A673 (cell line): Measurements from ENCODE around the gene DAB2IP. TPM values are rescaled to one million over a fixed set of nuclear protein-coding genes. Genes with fewer than 3 reads are reported as not detected.

Experiments used
- BruUV-seq: library from RNA; stranded (reverse); fragments of 400-500 nt; replicated peaks from 2 replicates; lab custom pipeline; 2021; lab: Mats Ljungman, UMichigan
- CTCF ChIA-PET: fragments of 300-600 bp; sonication (Branson Sonifier 250); formaldehyde crosslinking; loops from one replicate; lab custom pipeline; 2022; ENCODE audit warnings: antibody characterized with exemption; lab: Charles Lee
- POLR2A ChIA-PET: fragments of 300-600 bp; sonication (Branson Sonifier 250); formaldehyde crosslinking; loops from one replicate; lab custom pipeline; 2022; ENCODE audit warnings: antibody characterized with exemption; ENCODE audit not compliant: low non-redundant PET; lab: Charles Lee
- DNase-seq: peaks from one replicate; pipeline ENCODE4 v3.0.0-alpha.2; 2015; ENCODE audit warnings: low spot score
- H3K27ac ChIP-seq: fragments of 200-600 bp; sonication (generic); 2 replicates; pipeline ENCODE4 v1.5.1; 2016; ENCODE audit warnings: mixed run types, low read depth, mild to moderate bottlenecking, mixed read lengths, antibody characterized with exemption, low read length; ENCODE audit not compliant: poor library complexity, severe bottlenecking
- H3K27me3 ChIP-seq: fragments of 200-600 bp; sonication (generic); replicated peaks from 2 replicates; pipeline ENCODE4 v1.6.1; 2017; ENCODE audit warnings: mixed run types, low read depth, mild to moderate bottlenecking, mixed read lengths, antibody characterized with exemption, low read length; ENCODE audit not compliant: insufficient read depth, poor library complexity
- H3K36me3 ChIP-seq: fragments of 200-600 bp; sonication (generic); 2 replicates; pipeline ENCODE4 v1.6.1; 2016; ENCODE audit warnings: mixed run types, mild to moderate bottlenecking, mixed read lengths, antibody characterized with exemption, low read length; ENCODE audit not compliant: insufficient read depth, poor library complexity, severe bottlenecking
- H3K4me1 ChIP-seq: fragments of 200-600 bp; sonication (generic); 2 replicates; pipeline ENCODE4 v1.6.1; 2017; ENCODE audit warnings: mixed run types, mild to moderate bottlenecking, mixed read lengths, antibody characterized with exemption, low read length; ENCODE audit not compliant: insufficient read depth, poor library complexity, severe bottlenecking
- H3K4me3 ChIP-seq: fragments of 200-600 bp; sonication (generic); 2 replicates; pipeline ENCODE4 v1.5.1; 2016; ENCODE audit warnings: low read depth, mixed run types, mild to moderate bottlenecking, mixed read lengths, low read length; ENCODE audit not compliant: poor library complexity, severe bottlenecking
- H3K9me3 ChIP-seq: fragments of 200-600 bp; sonication (generic); 2 replicates; pipeline ENCODE4 v1.6.1; 2016; ENCODE audit warnings: mixed run types, low read depth, mild to moderate bottlenecking, mixed read lengths, antibody characterized with exemption, low read length; ENCODE audit not compliant: poor library complexity, severe bottlenecking
- EZH2 ChIP-seq: fragments of 200-600 bp; sonication (generic); IDR thresholded peaks from 2 replicates; pipeline ENCODE4 v1.6.1; 2017; ENCODE audit warnings: borderline replicate concordance, low read depth, mild to moderate bottlenecking, mixed read lengths, antibody characterized with exemption, low read length; ENCODE audit not compliant: poor library complexity, severe bottlenecking
- intact Hi-C: fragments of 100-400 bp; cut with micrococcal nuclease; formaldehyde crosslinking; loops from one replicate; pipeline ENCODE4 v1.10.0; 2022; ENCODE audit not compliant: unreplicated experiment
- total RNA-seq: library from RNA; stranded (reverse); gene quantifications from 2 replicates; pipeline ENCODE4 v1.2.3, GENCODE V29; 2021
- TF ChIP-seq, protein P1 (sequence below): fragments of 300-800, 200-600 bp; sonication (generic); conservative IDR thresholded peaks from 2 replicates; pipeline ENCODE4 v1.5.1; 2017; ENCODE audit warnings: low read depth, mild to moderate bottlenecking, antibody characterized with exemption, low read length, moderate library complexity, mixed read lengths

DAB2IP gene
- total RNA-seq, 1 experiment from 2014 or later: 34.5 TPM

DNA sequence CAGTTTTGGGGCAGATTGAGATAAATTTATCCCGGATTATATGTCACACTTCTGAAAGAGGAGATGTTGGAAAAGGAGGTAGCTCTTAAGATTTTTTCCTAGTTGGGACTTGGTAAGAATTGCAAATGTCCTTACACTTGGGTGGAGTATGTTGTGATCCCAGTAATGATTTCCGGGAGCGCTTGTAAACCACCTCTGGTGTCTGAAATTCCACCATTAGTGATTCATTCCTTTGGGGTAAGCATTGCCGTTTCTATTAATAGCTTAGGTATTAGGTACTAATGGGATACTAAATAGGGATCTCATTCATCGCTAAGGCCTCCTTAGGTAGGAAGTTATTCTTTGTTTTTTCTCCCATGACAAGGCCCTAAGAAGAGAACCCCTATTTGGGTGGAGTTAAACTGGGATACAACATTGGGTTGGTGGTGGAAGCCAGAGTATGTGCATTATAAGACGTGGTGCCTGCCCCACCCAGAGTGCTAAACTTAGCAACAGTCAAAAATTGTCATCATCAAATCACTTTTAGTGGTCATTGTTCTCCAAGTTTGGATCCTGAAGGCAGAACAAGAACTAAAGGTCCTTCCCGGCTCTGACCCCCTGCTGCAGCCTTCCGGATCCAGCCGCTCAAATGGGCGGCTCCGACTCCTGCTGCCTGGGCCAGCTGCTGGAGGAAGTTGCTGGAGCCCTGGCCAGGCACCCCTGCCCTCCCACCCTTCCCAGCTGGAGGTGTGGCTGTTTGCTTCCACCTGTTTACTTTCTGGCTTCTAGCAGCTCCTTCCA, 31.7 kb upstream of the DAB2IP start:
- Histone ChIP-seq H3K27me3 (peaks cover 5% of the 10 kb centered on the region), H3K36me3 (no peaks in the 10 kb centered on the region), H3K9me3 (no peaks in the 10 kb centered on the region), H3K4me3 (no peak overlapping the region), H3K27ac (no peak overlapping the region), H3K4me1 (no peaks in the 10 kb centered on the region)
- TF ChIP-seq, protein P1, sequence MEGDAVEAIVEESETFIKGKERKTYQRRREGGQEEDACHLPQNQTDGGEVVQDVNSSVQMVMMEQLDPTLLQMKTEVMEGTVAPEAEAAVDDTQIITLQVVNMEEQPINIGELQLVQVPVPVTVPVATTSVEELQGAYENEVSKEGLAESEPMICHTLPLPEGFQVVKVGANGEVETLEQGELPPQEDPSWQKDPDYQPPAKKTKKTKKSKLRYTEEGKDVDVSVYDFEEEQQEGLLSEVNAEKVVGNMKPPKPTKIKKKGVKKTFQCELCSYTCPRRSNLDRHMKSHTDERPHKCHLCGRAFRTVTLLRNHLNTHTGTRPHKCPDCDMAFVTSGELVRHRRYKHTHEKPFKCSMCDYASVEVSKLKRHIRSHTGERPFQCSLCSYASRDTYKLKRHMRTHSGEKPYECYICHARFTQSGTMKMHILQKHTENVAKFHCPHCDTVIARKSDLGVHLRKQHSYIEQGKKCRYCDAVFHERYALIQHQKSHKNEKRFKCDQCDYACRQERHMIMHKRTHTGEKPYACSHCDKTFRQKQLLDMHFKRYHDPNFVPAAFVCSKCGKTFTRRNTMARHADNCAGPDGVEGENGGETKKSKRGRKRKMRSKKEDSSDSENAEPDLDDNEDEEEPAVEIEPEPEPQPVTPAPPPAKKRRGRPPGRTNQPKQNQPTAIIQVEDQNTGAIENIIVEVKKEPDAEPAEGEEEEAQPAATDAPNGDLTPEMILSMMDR: no peak
- no peak for TF ChIP-seq EZH2
- POLR2A ChIA-PET: no interaction called here
- CTCF ChIA-PET: interaction anchor here (0.8 to 1.3 kb wide), 2 partner anchors 9 to 74 kb away, joined by 3 to 4 read pairs; no protein-coding TSS in a partner anchor
- intact Hi-C loops: loop anchor here (5.0 kb wide), 2 partner anchors 67 to 373 kb away; no protein-coding TSS in a partner anchor
- BruUV-seq: no TSS peak
- DNase-seq: no peak

DNA sequence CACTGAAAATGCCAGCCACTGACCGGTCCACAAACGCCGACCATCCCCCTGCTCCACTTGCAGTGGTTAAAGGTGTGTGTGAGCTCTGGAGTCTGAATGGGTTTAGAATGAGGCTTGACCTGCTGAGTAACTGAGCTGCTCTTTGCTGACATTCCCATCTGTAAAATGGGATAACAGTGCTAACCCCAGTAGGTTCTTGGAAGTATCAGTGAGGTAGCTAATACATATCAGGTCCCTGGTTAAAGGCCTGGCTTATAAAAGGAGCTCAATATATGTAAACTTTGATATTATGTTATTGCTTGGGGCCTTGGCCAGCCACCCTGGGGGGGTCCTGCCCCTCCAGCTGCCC, 31.1 kb upstream of the DAB2IP start:
- intact Hi-C loops: loop anchor here (5.0 kb wide), 1 partner anchor 372 kb away; no protein-coding TSS in a partner anchor
- Histone ChIP-seq H3K27me3 (peaks cover 5% of the 10 kb centered on the region), H3K4me3 (no peak overlapping the region), H3K9me3 (no peaks in the 10 kb centered on the region), H3K4me1 (no peaks in the 10 kb centered on the region), H3K27ac (no peak overlapping the region), H3K36me3 (no peaks in the 10 kb centered on the region)
- POLR2A ChIA-PET: interaction anchor here (0.5 kb wide), 1 partner anchor 347 kb away, joined by 4 read pairs; no protein-coding TSS in a partner anchor
- CTCF ChIA-PET: interaction anchor here (0.8 to 1.3 kb wide), 2 partner anchors 10 to 75 kb away, joined by 3 to 4 read pairs; no protein-coding TSS in a partner anchor
- DNase-seq: no peak
- no TSS peak for BruUV-seq
- TF ChIP-seq EZH2: no peak
- TF ChIP-seq, protein P1: no peak

DNA sequence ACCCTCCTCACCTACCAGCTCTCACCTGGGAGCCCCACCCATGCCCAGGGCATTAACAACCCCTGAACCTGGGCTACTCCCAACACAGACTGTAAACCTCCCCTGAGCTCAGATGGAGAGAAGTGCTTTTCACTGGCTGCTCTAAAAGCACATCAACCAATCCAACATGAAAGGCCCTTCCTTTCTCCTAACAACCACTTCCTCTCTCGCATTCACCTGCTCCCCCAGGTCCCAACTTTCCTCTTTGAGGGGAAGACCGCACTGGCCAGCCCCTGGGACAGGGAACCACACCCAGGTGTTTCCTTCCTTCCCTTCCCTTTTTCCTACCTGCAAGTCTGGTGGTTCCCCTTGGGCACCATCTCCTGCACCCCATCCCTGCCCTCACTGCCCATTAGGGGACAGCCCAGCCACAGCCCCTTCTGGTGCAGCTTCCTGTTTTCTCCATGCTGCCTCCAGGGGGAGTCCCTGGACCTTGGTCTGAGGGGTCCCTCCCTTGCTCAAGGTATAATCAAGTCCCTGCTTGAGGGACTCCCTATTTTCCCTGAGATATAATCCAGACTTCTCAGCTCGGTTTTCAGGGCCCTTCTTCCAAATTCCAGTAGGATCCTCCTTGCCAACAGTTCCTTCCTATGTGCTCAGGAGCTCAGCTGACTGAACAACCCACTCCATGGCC, 30.5 kb upstream of the DAB2IP start:
- POLR2A ChIA-PET: interaction anchor here (0.5 kb wide), 1 partner anchor 347 kb away, joined by 4 read pairs; no protein-coding TSS in a partner anchor
- TF ChIP-seq, protein P1: peak; percentile 63
- no peak for TF ChIP-seq EZH2
- Histone ChIP-seq H3K36me3 (no peaks in the 10 kb centered on the region), H3K4me1 (no peaks in the 10 kb centered on the region), H3K27ac (no peak overlapping the region), H3K27me3 (peaks cover 5% of the 10 kb centered on the region), H3K4me3 (no peak overlapping the region), H3K9me3 (no peaks in the 10 kb centered on the region)
- intact Hi-C loops: loop anchor here (5.0 kb wide), 1 partner anchor 371 kb away; no protein-coding TSS in a partner anchor
- CTCF ChIA-PET: no interaction called here
- BruUV-seq: no TSS peak
- peak; percentile 50 for DNase-seq
